HEK293 (cell line): ENCODE measurements around the gene ZNF594.

Source experiments
- IKZF3 ChIP-seq: fragments of 450-650 bp; IDR thresholded peaks from 2 replicates; pipeline ENCODE4 v1.5.0; 2018; ENCODE audit warnings: missing biosample characterization, mild to moderate bottlenecking, missing genetic modification characterization, moderate library complexity
- KLF16 ChIP-seq: fragments of 450-650 bp; formaldehyde crosslinking; IDR thresholded peaks from 2 replicates; pipeline ENCODE4 v1.5.1; 2017; ENCODE audit warnings: missing biosample characterization, missing genetic modification characterization
- OVOL3 ChIP-seq: fragments of 450-650 bp; formaldehyde crosslinking; IDR thresholded peaks from 2 replicates; pipeline ENCODE4 v1.5.1; 2016; ENCODE audit warnings: missing biosample characterization, missing genetic modification characterization
- ZBTB17 ChIP-seq: fragments of 450-650 bp; formaldehyde crosslinking; IDR thresholded peaks from 2 replicates; pipeline ENCODE4 v1.5.1; 2016; ENCODE audit warnings: missing biosample characterization, missing genetic modification characterization
- ZFHX2 ChIP-seq: fragments of 450-650 bp; formaldehyde crosslinking; conservative IDR thresholded peaks from 2 replicates; pipeline ENCODE4 v1.5.1; 2016; ENCODE audit warnings: missing biosample characterization, missing genetic modification characterization
- ZFP69B ChIP-seq: fragments of 450-650 bp; formaldehyde crosslinking; IDR thresholded peaks from 2 replicates; pipeline ENCODE4 v1.5.1; 2016; ENCODE audit warnings: missing biosample characterization, missing genetic modification characterization
- ZNF140 ChIP-seq: fragments of 450-650 bp; formaldehyde crosslinking; IDR thresholded peaks from 2 replicates; pipeline ENCODE4 v1.5.1; 2016; ENCODE audit warnings: missing biosample characterization, missing genetic modification characterization
- ZNF174 ChIP-seq: fragments of 450-650 bp; formaldehyde crosslinking; IDR thresholded peaks from 2 replicates; pipeline ENCODE4 v1.5.0; 2017; ENCODE audit warnings: missing biosample characterization, mild to moderate bottlenecking, missing genetic modification characterization
- ZNF202 ChIP-seq: fragments of 450-650 bp; formaldehyde crosslinking; IDR thresholded peaks from 2 replicates; pipeline ENCODE4 v1.5.1; 2016; ENCODE audit warnings: missing biosample characterization, missing genetic modification characterization, borderline replicate concordance
- ZNF223 ChIP-seq: fragments of 450-650 bp; formaldehyde crosslinking; IDR thresholded peaks from 2 replicates; pipeline ENCODE4 v1.5.1; 2016; ENCODE audit warnings: missing biosample characterization, missing genetic modification characterization
- ZNF391 ChIP-seq: fragments of 450-650 bp; formaldehyde crosslinking; IDR thresholded peaks from 2 replicates; pipeline ENCODE4 v1.5.1; 2016; ENCODE audit warnings: low read depth, missing biosample characterization, missing genetic modification characterization, borderline replicate concordance
- ZNF416 ChIP-seq: fragments of 450-650 bp; formaldehyde crosslinking; IDR thresholded peaks from 2 replicates; pipeline ENCODE4 v1.5.1; 2016; ENCODE audit warnings: missing biosample characterization, missing genetic modification characterization
- ZNF426 ChIP-seq: fragments of 450-650 bp; formaldehyde crosslinking; IDR thresholded peaks from 2 replicates; pipeline ENCODE4 v1.5.1; 2017; ENCODE audit warnings: missing biosample characterization, missing genetic modification characterization, mild to moderate bottlenecking, inconsistent platforms, moderate library complexity
- ZNF521 ChIP-seq: fragments of 450-650 bp; formaldehyde crosslinking; IDR thresholded peaks from 2 replicates; pipeline ENCODE4 v1.5.1; 2017; ENCODE audit warnings: missing biosample characterization, mild to moderate bottlenecking, missing genetic modification characterization
- ZNF560 ChIP-seq: fragments of 450-650 bp; formaldehyde crosslinking; IDR thresholded peaks from 2 replicates; pipeline ENCODE4 v1.5.1; 2017; ENCODE audit warnings: missing biosample characterization, missing genetic modification characterization, borderline replicate concordance
- ZNF654 ChIP-seq: fragments of 450-650 bp; formaldehyde crosslinking; IDR thresholded peaks from 2 replicates; pipeline ENCODE4 v1.5.1; 2016; ENCODE audit warnings: low read depth, missing biosample characterization, missing genetic modification characterization
- ZNF658 ChIP-seq: fragments of 450-650 bp; formaldehyde crosslinking; IDR thresholded peaks from 2 replicates; pipeline ENCODE4; 2016; ENCODE audit warnings: missing biosample characterization, missing genetic modification characterization
- ZNF664 ChIP-seq: fragments of 450-650 bp; formaldehyde crosslinking; IDR thresholded peaks from 2 replicates; pipeline ENCODE4 v1.5.1; 2016; ENCODE audit warnings: missing biosample characterization, missing genetic modification characterization
- ZNF677 ChIP-seq: fragments of 450-650 bp; IDR thresholded peaks from 2 replicates; pipeline ENCODE4 v1.5.0; 2018; ENCODE audit warnings: missing biosample characterization, mild to moderate bottlenecking, missing genetic modification characterization, moderate library complexity
- ZNF776 ChIP-seq: fragments of 450-650 bp; formaldehyde crosslinking; IDR thresholded peaks from 2 replicates; pipeline ENCODE4 v1.5.0; 2017; ENCODE audit warnings: missing biosample characterization, missing genetic modification characterization, borderline replicate concordance
- ZNF792 ChIP-seq: fragments of 450-650 bp; formaldehyde crosslinking; IDR thresholded peaks from 2 replicates; pipeline ENCODE4 v1.5.1; 2016; ENCODE audit warnings: missing biosample characterization, missing genetic modification characterization
- TF ChIP-seq, protein P1 (sequence below): fragments of 450-650 bp; formaldehyde crosslinking; IDR thresholded peaks from 2 replicates; pipeline ENCODE4 v1.5.1; 2016; ENCODE audit warnings: missing biosample characterization, missing genetic modification characterization
- TF ChIP-seq, protein P2 (sequence below): fragments of 450-650 bp; formaldehyde crosslinking; IDR thresholded peaks from 2 replicates; pipeline ENCODE4 v1.5.1; 2016; ENCODE audit warnings: missing biosample characterization, missing genetic modification characterization, borderline replicate concordance
- TF ChIP-seq, protein P3 (sequence below): fragments of 450-650 bp; formaldehyde crosslinking; IDR thresholded peaks from 2 replicates; pipeline ENCODE4 v1.5.1; 2016; ENCODE audit warnings: missing biosample characterization, missing genetic modification characterization
- TF ChIP-seq, protein P4 (sequence below): fragments of 450-650 bp; formaldehyde crosslinking; IDR thresholded peaks from 2 replicates; pipeline ENCODE4 v1.5.1; 2017; ENCODE audit warnings: missing biosample characterization, mild to moderate bottlenecking, missing genetic modification characterization, moderate library complexity
- TF ChIP-seq, protein P5 (sequence below): fragments of 450-650 bp; formaldehyde crosslinking; IDR thresholded peaks from 2 replicates; pipeline ENCODE4 v1.5.1; 2017; ENCODE audit warnings: missing biosample characterization, missing genetic modification characterization
- TF ChIP-seq, protein P6 (sequence below): fragments of 450-650 bp; formaldehyde crosslinking; IDR thresholded peaks from 2 replicates; pipeline ENCODE4 v1.5.0; 2017; ENCODE audit warnings: missing biosample characterization, missing genetic modification characterization, borderline replicate concordance

ZNF594 gene

DNA sequence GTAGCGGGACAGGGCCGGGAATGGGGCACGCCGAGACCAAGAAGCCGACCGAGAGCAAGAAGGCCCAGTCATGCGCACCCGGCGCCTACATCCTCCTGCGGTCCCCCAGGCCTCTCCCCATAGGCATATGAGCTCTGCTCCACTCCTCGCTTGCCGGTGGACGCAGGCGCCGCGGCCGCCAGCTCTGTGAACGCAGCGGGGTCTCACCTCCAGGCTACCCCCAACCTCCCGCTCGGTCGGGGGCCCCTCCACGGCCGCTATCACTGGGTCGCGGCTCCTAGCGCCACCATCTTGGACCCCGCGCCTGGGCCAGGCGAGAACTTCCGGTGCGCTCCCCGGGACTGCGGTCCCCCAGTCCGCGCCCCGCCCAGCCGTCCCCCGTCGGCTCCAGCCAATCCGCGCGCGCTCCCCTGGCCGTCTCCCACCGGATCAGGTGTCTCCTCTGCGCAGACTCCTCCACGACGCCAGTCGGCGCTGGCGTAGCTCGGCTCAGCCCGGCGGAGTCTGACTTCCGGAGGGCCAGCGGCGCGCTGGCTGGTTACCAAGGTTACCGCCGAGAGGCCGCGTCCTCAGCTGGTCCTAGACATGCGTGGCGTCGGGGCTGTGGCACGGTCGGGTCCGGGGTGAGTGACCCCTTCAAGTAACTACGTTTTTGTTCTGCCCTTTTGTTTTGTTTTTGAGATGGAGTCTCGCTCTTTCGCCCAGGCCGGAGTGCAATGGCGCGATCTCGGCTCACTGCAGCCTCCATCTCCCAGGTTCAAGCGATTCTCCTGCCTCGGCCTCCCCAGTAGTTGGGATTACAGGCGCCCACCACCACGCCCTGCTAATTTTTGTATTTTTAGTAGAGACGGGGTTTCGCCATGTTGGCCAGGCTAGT, at the start of gene ZNF594 (continued):
- TF ChIP-seq, protein P1, sequence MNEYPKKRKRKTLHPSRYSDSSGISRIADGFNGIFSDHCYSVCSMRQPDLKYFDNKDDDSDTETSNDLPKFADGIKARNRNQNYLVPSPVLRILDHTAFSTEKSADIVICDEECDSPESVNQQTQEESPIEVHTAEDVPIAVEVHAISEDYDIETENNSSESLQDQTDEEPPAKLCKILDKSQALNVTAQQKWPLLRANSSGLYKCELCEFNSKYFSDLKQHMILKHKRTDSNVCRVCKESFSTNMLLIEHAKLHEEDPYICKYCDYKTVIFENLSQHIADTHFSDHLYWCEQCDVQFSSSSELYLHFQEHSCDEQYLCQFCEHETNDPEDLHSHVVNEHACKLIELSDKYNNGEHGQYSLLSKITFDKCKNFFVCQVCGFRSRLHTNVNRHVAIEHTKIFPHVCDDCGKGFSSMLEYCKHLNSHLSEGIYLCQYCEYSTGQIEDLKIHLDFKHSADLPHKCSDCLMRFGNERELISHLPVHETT (tag by site-specific recombination), result peak; percentile 77; the same call in 1 of the 2 replicates
- TF ChIP-seq ZBTB17 (tag by site-specific recombination) (peak; percentile 75), ZNF658 (no peak), ZNF677 (no peak), ZNF521 (tag by site-specific recombination) (no peak), ZNF426 (tag by site-specific recombination) (no peak), ZNF776 (no peak), ZNF654 (tag by site-specific recombination) (no peak), ZNF416 (tag by site-specific recombination) (0 out of 2 replicates have a peak, but pooled peaks have one; percentile 13), ZNF202 (no peak), ZFP69B (tag by site-specific recombination) (peak; percentile 38), ZNF223 (tag by site-specific recombination) (0 out of 2 replicates have a peak, but pooled peaks have one; percentile 43), ZNF560 (0 out of 2 replicates have a peak, but pooled peaks have one; percentile 77), ZNF664 (tag by site-specific recombination) (no peak), ZNF391 (tag by site-specific recombination) (no peak; the same call in 1 of the 2 replicates), ZNF792 (tag by site-specific recombination) (peak; percentile 63; the same call in 1 of the 2 replicates), KLF16 (tag by site-specific recombination) (peak; percentile 61; the same call in 1 of the 2 replicates), OVOL3 (tag by site-specific recombination) (peak; percentile 18; the same call in 1 of the 2 replicates), ZNF174 (no peak), IKZF3 (tag by site-specific recombination) (no peak), ZFHX2 (peak; percentile 17; the same call in 1 of the 2 replicates), ZNF140 (tag by site-specific recombination) (no peak)
- TF ChIP-seq, protein P2, sequence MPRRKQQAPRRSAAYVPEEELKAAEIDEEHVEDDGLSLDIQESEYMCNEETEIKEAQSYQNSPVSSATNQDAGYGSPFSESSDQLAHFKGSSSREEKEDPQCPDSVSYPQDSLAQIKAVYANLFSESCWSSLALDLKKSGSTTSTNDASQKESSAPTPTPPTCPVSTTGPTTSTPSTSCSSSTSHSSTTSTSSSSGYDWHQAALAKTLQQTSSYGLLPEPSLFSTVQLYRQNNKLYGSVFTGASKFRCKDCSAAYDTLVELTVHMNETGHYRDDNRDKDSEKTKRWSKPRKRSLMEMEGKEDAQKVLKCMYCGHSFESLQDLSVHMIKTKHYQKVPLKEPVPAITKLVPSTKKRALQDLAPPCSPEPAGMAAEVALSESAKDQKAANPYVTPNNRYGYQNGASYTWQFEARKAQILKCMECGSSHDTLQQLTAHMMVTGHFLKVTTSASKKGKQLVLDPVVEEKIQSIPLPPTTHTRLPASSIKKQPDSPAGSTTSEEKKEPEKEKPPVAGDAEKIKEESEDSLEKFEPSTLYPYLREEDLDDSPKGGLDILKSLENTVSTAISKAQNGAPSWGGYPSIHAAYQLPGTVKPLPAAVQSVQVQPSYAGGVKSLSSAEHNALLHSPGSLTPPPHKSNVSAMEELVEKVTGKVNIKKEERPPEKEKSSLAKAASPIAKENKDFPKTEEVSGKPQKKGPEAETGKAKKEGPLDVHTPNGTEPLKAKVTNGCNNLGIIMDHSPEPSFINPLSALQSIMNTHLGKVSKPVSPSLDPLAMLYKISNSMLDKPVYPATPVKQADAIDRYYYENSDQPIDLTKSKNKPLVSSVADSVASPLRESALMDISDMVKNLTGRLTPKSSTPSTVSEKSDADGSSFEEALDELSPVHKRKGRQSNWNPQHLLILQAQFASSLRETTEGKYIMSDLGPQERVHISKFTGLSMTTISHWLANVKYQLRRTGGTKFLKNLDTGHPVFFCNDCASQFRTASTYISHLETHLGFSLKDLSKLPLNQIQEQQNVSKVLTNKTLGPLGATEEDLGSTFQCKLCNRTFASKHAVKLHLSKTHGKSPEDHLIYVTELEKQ (tag by site-specific recombination), result no peak
- TF ChIP-seq, protein P3, sequence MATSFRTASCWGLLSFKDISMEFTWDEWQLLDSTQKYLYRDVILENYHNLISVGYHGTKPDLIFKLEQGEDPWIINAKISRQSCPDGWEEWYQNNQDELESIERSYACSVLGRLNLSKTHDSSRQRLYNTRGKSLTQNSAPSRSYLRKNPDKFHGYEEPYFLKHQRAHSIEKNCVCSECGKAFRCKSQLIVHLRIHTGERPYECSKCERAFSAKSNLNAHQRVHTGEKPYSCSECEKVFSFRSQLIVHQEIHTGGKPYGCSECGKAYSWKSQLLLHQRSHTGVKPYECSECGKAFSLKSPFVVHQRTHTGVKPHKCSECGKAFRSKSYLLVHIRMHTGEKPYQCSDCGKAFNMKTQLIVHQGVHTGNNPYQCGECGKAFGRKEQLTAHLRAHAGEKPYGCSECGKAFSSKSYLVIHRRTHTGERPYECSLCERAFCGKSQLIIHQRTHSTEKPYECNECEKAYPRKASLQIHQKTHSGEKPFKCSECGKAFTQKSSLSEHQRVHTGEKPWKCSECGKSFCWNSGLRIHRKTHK, result no peak
- TF ChIP-seq, protein P4, sequence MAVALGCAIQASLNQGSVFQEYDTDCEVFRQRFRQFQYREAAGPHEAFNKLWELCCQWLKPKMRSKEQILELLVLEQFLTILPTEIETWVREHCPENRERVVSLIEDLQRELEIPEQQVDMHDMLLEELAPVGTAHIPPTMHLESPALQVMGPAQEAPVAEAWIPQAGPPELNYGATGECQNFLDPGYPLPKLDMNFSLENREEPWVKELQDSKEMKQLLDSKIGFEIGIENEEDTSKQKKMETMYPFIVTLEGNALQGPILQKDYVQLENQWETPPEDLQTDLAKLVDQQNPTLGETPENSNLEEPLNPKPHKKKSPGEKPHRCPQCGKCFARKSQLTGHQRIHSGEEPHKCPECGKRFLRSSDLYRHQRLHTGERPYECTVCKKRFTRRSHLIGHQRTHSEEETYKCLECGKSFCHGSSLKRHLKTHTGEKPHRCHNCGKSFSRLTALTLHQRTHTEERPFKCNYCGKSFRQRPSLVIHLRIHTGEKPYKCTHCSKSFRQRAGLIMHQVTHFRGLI (tag by site-specific recombination), result peak; percentile 20; the same call in 1 of the 2 replicates
- TF ChIP-seq, protein P5, sequence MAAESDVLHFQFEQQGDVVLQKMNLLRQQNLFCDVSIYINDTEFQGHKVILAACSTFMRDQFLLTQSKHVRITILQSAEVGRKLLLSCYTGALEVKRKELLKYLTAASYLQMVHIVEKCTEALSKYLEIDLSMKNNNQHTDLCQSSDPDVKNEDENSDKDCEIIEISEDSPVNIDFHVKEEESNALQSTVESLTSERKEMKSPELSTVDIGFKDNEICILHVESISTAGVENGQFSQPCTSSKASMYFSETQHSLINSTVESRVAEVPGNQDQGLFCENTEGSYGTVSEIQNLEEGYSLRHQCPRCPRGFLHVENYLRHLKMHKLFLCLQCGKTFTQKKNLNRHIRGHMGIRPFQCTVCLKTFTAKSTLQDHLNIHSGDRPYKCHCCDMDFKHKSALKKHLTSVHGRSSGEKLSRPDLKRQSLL (tag by site-specific recombination), result peak; percentile 44; the same call in 1 of the 2 replicates
- TF ChIP-seq, protein P6, sequence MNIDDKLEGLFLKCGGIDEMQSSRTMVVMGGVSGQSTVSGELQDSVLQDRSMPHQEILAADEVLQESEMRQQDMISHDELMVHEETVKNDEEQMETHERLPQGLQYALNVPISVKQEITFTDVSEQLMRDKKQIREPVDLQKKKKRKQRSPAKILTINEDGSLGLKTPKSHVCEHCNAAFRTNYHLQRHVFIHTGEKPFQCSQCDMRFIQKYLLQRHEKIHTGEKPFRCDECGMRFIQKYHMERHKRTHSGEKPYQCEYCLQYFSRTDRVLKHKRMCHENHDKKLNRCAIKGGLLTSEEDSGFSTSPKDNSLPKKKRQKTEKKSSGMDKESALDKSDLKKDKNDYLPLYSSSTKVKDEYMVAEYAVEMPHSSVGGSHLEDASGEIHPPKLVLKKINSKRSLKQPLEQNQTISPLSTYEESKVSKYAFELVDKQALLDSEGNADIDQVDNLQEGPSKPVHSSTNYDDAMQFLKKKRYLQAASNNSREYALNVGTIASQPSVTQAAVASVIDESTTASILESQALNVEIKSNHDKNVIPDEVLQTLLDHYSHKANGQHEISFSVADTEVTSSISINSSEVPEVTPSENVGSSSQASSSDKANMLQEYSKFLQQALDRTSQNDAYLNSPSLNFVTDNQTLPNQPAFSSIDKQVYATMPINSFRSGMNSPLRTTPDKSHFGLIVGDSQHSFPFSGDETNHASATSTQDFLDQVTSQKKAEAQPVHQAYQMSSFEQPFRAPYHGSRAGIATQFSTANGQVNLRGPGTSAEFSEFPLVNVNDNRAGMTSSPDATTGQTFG (tag by site-specific recombination), result no peak
